Hematopoietic multipotent progenitor cell treated with erythropoietin and hydrocortisone succinate and interleukin-3 and kit ligand, for 15 days (in vitro differentiated cells): Measurements from ENCODE around the gene NSUN4.
"Not testable (repeated sequence)": the region's sequence is repeated elsewhere in the genome, so short reads cannot be mapped to it uniquely, and the experiment has no call there.

ENCODE experiments used
- DNase-seq: peaks from one replicate; pipeline ENCODE4 v3.0.0-alpha.2; 2015; ENCODE audit warnings: low spot score

NSUN4 gene

GRCh38 chr1:46328182-46328581 is 12.4 kb upstream of the NSUN4 start:
- not testable (repeated sequence) for DNase-seq

GRCh38 chr1:46329807-46330206 is 10.8 kb upstream of the NSUN4 start:
- not testable (repeated sequence) for DNase-seq

- not testable (repeated sequence) for DNase-seq
Measured at GRCh38 chr1:46330381-46330780, 10.2 kb upstream of the NSUN4 start.

DNA sequence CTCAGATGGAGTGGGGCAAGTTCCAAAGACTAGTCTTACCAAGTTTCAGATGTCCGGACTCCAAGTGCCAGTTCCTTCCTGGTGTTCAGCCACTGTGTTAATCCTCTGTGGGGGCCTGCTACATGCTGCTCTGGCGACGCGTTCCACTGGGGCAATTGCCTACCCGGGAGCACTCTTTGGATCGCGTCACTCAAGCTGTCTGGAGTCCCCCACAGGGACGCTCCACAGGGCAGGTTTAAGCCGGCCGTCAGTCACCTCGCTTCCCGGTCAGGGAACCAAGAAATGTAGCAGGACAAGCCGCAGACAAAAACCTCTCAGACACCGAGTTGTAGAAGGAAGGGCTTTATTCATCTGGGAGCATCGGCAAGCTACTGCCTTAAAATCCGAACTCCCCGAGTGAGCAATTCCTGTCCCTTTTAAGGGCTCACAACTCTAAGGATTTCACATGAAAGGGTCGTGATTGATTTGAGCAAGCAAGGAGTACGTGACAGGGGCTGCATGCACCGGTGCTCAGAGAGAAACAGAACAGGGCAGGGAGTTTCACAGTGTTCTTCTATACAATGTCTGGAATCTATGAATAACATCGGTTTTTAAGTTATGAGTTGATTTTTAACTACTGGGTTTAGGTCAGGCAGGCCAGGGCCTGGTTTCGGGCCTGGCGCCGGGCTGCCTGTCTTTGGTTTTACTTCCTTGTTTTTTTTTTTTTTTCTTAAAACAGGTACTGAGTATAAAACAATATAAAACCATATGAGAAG is 8.6 kb upstream of the NSUN4 start:
- not testable (repeated sequence) for DNase-seq

DNA sequence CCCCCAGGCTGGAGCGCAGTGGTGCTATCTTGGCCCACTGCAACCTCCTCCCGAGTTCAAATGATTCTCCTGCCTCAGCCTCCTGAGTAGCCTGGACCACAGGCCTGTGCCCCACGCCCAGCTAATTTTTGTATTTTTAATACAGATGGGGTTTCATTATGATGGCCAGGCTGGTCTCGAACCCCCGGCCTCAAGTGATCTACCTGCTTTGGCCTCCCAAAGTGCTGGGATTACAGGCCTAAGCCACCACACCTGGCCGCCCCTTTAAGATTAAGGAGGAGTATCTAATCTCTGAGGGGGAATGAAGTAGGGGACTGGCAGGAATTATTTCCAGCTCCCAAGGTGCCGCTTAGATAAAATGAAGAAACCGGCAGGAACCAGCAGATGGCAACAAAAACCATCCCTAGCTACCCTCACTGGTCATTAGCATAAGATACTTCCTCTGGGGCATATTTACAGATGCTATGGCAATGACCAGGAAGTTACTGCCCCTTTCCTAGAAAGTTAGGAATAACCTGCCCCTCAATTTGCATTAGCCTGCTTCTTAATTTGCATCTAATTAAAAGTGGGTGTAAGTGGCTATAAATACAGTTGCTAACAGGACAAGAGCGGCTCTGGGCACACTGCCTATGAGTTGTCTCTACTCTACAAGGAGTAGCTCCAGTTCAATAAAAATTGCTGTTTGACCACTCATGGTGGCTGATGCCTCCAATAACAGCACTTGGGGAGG is 7.1 kb upstream of the NSUN4 start:
- peak; percentile 22 for DNase-seq

DNA sequence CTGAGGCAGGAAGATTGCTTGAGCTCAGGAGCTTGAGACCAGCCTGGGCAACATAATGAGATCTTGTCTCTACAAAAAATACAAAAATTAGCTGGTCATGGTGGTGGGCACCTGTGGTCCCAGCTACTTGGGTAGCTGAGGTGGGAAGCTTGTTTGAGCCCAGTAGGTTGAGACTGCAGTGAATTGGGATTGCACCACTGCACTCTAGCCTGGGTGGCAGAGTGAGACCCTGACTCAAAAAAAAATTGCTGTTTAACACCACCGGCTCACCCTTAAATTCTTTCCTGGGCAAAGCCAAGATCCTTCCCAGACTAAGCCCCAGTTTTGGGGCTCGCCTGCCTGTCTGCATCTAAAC is 6.6 kb upstream of the NSUN4 start:
- no peak for DNase-seq

DNA sequence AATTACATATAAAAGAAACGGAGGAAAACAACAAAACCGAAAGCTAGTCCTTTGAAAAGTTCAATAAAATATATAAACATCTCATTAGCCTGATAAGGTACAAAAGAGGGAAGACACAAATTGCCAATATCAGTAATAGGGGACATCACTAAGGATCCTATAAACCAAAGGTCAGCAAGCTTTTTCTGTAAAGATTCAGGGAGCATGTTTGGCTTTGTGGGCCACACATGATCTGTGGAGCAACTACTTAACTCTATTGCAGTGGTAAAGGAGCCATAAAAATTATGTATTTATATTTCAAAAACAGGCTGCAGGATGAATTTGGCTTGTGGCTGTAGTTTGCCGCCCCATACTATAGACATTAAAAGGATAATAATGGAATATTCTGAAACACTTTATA is 5.5 kb upstream of the NSUN4 start:
- no peak for DNase-seq

GRCh38 chr1:46337409-46337808 is 3.2 kb upstream of the NSUN4 start:
- not testable (repeated sequence) for DNase-seq

DNA sequence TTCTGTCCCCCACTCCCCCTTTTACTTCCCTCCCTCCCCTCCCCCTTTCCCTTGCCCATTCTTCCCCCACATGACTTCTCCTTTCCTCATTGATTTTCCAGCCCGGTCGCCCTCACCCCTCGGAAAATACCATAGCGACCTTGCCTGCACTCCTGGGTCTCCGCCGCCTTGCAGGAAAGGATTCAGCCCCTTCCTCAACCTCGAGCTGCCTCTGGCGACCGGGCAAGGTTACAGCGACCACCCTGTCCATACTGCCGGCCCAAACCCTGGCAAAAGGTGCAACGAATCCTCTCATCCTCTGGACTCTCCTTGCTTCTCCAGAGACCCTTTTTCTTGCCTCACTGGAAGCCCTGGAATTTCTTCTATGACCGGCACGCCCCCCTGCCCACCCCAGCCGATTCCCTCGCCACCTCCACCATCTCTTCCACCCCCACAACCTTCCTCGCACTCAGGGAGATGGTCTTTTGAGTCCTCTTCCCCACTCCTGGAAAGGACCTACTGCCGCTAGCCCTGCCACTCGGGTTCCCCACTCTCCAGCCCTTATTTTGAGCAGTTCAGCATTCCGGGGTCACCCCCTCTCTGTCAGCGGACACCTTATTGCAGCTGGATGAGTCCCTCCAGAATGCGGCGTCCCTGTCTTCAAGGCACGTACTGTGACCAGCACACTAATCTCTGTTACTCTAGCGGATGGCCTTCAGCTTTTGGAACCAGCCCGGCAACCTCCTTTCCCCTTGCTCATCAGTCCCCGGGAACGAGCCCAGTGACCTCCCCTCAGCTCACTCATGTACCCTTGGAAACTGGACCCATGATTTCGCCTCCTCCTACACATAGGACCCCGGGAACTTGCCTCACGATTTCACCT is 846 bp downstream of the NSUN4 start:
- DNase-seq: no peak

- no peak for DNase-seq
Measured at GRCh38 chr1:46342084-46342656, 1.6 kb downstream of the NSUN4 start.

DNA sequence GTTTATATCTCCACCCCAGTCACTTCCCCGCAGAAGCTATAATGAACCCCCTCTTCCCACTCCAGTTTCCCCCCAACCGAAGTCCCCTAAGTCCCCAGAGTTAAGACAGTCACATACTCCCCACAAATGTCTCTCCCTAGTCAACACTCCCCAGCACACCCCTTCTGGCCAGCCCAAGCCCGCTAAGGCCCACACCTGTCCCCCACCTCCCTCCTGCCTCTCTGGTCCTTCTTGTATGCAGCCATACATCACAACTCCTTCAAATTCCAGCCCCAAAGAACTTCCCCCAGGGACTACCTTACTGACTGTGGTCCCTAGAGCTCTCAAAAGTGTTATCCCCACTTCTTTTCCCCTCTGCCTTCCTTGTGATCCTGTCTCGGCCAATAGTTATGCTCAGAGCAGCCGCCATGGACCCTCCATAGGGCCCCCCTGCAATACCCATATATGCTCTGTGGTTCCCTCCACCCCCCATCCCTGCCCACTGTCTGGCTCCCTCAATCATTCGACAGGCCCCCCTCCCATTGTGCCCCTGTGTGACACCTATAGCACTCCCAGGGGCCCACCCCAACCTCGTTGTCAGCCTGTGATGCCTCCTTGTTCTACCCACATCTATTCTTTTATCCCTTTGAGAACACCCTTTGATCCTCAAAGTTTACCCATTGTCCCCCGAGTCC is 2.2 kb downstream of the NSUN4 start:
- no peak for DNase-seq

DNA sequence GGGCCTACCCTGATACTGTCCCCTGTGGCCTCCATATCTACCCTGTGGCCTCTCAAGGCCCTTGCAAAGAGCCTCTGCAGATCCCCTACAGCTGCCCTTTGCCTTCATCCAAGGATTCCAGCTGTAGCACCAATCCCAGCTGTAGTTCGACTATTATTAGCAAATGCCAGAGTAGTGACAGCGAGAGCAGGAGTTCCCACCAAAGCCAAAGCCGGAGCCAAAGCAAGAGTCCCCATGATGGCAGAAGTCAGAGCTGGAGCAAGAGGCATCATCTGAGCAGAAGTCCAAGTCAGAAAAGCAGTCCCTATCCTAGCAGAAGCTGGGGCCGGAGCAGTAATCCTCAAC is 2.7 kb downstream of the NSUN4 start:
- DNase-seq: no peak

GRCh38 chr1:46343705-46344104 is 3.1 kb downstream of the NSUN4 start:
- no peak for DNase-seq

DNA sequence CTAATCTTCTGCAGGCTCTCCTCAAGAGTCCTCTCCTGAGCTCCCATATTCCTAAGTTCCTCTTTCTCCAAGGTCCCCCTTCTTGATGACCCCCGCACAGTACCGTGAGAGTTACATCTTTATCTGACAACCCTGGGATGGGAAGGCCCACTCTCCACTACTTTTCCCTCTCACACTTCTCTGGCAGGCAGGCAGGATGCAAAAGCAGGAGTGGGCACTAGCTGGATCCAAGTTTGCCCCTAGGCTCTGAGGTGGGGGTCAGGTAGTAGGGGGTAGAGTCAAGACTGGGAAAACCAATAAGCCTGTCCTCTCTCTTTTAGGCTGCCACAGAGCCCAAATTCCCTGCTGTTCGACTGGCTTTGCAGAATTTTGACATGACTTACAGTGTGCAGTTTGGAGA is 3.9 kb downstream of the NSUN4 start:
- no peak for DNase-seq

- no peak for DNase-seq
Measured at GRCh38 chr1:46345281-46345680, 4.7 kb downstream of the NSUN4 start.

DNA sequence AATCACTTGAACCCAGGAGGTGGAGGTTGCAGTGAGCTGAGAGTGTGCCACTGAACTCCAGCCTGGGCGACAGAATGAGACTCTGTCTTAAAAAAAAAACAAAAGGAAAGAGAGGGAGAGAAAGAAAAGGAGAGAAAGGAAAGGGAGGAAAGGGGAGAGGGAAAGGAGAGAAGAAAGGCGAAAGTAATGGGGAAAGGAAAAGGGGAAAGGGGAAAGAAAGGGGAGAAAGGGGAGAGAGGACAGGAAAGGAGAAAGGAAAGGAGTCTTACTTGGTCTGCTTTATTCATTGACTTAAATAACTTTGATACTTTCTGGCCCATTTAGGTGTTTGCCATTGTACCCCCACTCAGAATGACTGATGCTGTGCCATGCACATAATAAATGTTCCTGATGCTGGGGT is 11.8 kb downstream of the NSUN4 start:
- no peak for DNase-seq

- DNase-seq: not testable (repeated sequence)
Measured at GRCh38 chr1:46355920-46356319, 15.3 kb downstream of the NSUN4 start.

DNA sequence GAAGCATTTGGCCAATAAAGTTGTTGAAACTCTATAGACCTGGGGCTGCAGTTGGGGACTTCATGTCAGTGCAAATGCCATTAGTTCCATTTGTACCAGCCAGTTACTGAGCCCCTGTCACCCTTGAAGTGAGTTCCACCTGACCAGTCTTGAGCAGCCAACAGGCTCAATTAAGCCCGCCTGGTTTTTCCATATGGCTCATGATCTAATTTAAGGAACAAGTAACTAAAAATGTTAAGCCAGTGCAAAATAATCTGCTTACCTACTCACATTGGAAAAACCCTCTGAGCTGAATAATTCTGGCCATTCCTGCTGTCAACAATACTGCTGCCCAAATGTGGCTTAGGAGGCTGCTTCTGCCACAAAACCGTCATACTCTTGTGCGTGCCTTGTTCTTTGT is 21.6 kb downstream of the NSUN4 start:
- no peak for DNase-seq

GRCh38 chr1:46363121-46363520 is 22.5 kb downstream of the NSUN4 start:
- no peak for DNase-seq

GRCh38 chr1:46364612-46365011 is 24.0 kb downstream of the NSUN4 start:
- no peak for DNase-seq

DNA sequence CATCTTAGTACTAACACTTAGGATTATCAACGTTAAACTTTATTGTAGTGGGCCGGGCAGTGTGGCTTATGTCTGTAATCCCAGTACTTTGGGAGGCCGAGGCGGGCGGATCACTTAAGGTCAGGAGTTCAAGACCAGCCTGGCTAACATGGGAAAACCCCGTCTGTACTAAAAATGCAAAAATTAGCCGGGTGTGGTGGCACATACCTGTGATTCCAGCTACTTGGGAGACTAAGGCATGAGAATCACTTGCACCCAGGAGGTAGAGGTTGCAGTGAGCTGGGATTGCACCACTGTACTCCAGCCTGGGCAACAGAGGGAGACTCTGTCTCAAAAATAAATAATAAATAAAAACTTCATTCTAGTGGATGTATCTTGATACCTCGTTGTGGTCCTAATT is 25.2 kb downstream of the NSUN4 start:
- DNase-seq: not testable (repeated sequence)

DNA sequence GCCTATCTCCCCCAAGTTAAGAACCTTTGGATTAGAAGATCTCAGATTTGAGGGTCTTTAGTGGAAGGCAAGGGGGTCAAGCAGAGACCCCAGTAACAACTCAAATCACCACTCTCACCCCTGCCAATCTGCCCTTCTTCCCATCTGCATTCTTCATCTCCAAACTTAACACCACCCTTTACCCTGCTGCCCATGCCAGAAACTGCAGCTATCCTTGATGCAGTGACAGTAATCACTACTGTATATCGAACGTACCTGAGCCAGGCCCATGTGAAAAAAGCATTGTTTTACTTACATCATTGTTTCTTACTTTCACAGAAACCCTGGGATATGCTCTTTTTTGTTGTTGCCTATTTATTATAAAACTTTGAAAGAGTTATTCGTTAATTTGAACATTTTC is 26.5 kb downstream of the NSUN4 start:
- no peak for DNase-seq
